Astrocyte of the cerebellum (primary cell): ENCODE measurements around the gene CEP83.

ENCODE experiments used
- DNase-seq: peaks from one replicate; pipeline ENCODE4 v3.0.0-alpha.2; 2011; ENCODE audit warnings: low read depth
- H3K4me3 ChIP-seq: 2 replicates; pipeline ENCODE4 v1.5.1; 2011; ENCODE audit warnings: mild to moderate bottlenecking, low read depth, low read length, moderate library complexity
- CTCF ChIP-seq: IDR thresholded peaks from 2 replicates; pipeline ENCODE4 v1.5.1; 2012; ENCODE audit warnings: low read length, low read depth, moderate library complexity, mild to moderate bottlenecking; ENCODE audit errors: missing control alignments
- in situ Hi-C: cut with HindIII; loops from 2 replicates; pipeline ENCODE4 v1.10.0; 2017; ENCODE audit warnings: low sequenced_read_pairs

Gene CEP83

GRCh38 chr12:94336211-94336925 lies 123.3 kb downstream of the CEP83 start:
- no peak overlapping the region for H3K4me3 ChIP-seq
- no peak for DNase-seq
- in situ Hi-C loops = no loop called here
- no peak for TF ChIP-seq CTCF

GRCh38 chr12:94333396-94333795 lies 126.3 kb downstream of the CEP83 start:
- no peak for DNase-seq
- no peak overlapping the region for H3K4me3 ChIP-seq
- TF ChIP-seq CTCF = no peak
- in situ Hi-C loops = loop anchor here (5.0 kb wide), 1 partner anchor 81 kb away; no protein-coding TSS in a partner anchor

GRCh38 chr12:94329366-94329765 lies 130.3 kb downstream of the CEP83 start:
- DNase-seq = no peak
- in situ Hi-C loops = no loop called here
- no peak overlapping the region for H3K4me3 ChIP-seq

GRCh38 chr12:94327809-94328208 lies 131.9 kb downstream of the CEP83 start:
- DNase-seq = no peak
- H3K4me3 ChIP-seq = no peak overlapping the region
- in situ Hi-C loops = no loop called here
- TF ChIP-seq CTCF = no peak

More at GRCh38 chr12:94329366-94329765, 130.3 kb downstream of the CEP83 start:
- TF ChIP-seq CTCF = no peak

GRCh38 chr12:94326727-94327126 lies 132.9 kb downstream of the CEP83 start:
- no peak overlapping the region for H3K4me3 ChIP-seq
- peak; percentile 79 for DNase-seq
- TF ChIP-seq CTCF = no peak
- in situ Hi-C loops = no loop called here

- in situ Hi-C loops = no loop called here
- no peak overlapping the region for H3K4me3 ChIP-seq
- DNase-seq = no peak
- no peak for TF ChIP-seq CTCF
These were observed 133.4 kb downstream of the CEP83 start for GRCh38 chr12:94326234-94326633.
